ENCODE data around the gene TICRR. TPM values are rescaled to one million over a fixed set of nuclear protein-coding genes. Genes with fewer than 3 reads are reported as not detected.

TICRR gene
- total RNA-seq, 1 experiment from 2014 or later = 24.1 TPM

- Mint-ChIP-seq H3K27ac (ENCODE audit: unreplicated experiment) (no peak overlapping the region), H3K36me3 (ENCODE audit: insufficient read depth, unreplicated experiment) (no peaks in the 10 kb centered on the region), H3K9me3 (ENCODE audit: unreplicated experiment) (no peaks in the 10 kb centered on the region), H3K4me3 (ENCODE audit: unreplicated experiment) (peak overlapping the region; percentile 67), H3K27me3 (ENCODE audit: insufficient read depth, unreplicated experiment) (peaks cover 10% of the 10 kb centered on the region), H3K4me1 (ENCODE audit: low read depth, unreplicated experiment) (no peaks in the 10 kb centered on the region)
- Histone ChIP-seq H3K27me3 (replicated peaks; ENCODE audit: control insufficient read depth, insufficient read depth, low read length) (no peaks in the 10 kb centered on the region), H3K9me3 (no peaks in the 10 kb centered on the region), H3K4me1 (peaks cover 6% of the 10 kb centered on the region; the same call in 1 of the 2 replicates), H3K36me3 (ENCODE audit: control insufficient read depth, insufficient read depth, low read length) (no peaks in the 10 kb centered on the region), H3K4me3 (ENCODE audit: low read depth, low read length) (peak overlapping the region; percentile 42)
- no peak for DNase-seq
- no TSS peak for BruUV-seq (replicated peaks)
- intact Hi-C loops (cut with micrococcal nuclease; ENCODE audit: unreplicated experiment) = no loop called here
- ChIA-PET POLR2A (no interaction called here), CTCF (interaction anchor here (1.1 to 1.3 kb wide), 2 partner anchors 17 to 86 kb away, joined by 3 read pairs; partner anchors contain the start of gene MESP1)
- TF ChIP-seq, protein P1, sequence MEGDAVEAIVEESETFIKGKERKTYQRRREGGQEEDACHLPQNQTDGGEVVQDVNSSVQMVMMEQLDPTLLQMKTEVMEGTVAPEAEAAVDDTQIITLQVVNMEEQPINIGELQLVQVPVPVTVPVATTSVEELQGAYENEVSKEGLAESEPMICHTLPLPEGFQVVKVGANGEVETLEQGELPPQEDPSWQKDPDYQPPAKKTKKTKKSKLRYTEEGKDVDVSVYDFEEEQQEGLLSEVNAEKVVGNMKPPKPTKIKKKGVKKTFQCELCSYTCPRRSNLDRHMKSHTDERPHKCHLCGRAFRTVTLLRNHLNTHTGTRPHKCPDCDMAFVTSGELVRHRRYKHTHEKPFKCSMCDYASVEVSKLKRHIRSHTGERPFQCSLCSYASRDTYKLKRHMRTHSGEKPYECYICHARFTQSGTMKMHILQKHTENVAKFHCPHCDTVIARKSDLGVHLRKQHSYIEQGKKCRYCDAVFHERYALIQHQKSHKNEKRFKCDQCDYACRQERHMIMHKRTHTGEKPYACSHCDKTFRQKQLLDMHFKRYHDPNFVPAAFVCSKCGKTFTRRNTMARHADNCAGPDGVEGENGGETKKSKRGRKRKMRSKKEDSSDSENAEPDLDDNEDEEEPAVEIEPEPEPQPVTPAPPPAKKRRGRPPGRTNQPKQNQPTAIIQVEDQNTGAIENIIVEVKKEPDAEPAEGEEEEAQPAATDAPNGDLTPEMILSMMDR (IDR thresholded peaks at IDR 0.05; ENCODE audit: insufficient read depth in 1 of 2, low read depth in 1 of 2, low read length in 1 of 2, severe bottlenecking in 1 of 2, unreplicated experiment in 1 of 2) = no peak
Measured at GRCh38 chr15:89664441-89665350, 89.4 kb downstream of the TICRR start.

- intact Hi-C loops (cut with micrococcal nuclease; ENCODE audit: unreplicated experiment) = no loop called here
- H3K4me3 Mint-ChIP-seq (ENCODE audit: unreplicated experiment) = peak overlapping the region; percentile 67
- no TSS peak for BruUV-seq (replicated peaks)
- ChIA-PET POLR2A (no interaction called here), CTCF (interaction anchor here (1.1 to 1.3 kb wide), 3 partner anchors 18 to 222 kb away, joined by 3 to 4 read pairs (median 3); partner anchors contain the start of gene MESP1)
- TF ChIP-seq, protein P1 (IDR thresholded peaks at IDR 0.05; ENCODE audit: insufficient read depth in 1 of 2, low read depth in 1 of 2, low read length in 1 of 2, severe bottlenecking in 1 of 2, unreplicated experiment in 1 of 2) = no peak
- H3K27ac Mint-ChIP-seq (ENCODE audit: unreplicated experiment) = no peak overlapping the region
- H3K27me3 Mint-ChIP-seq (ENCODE audit: insufficient read depth, unreplicated experiment) = peaks cover 6% of the 10 kb centered on the region
- Histone ChIP-seq H3K36me3 (ENCODE audit: control insufficient read depth, insufficient read depth, low read length) (no peaks in the 10 kb centered on the region), H3K27me3 (replicated peaks; ENCODE audit: control insufficient read depth, insufficient read depth, low read length) (no peaks in the 10 kb centered on the region), H3K9me3 (no peaks in the 10 kb centered on the region), H3K4me1 (peaks cover 6% of the 10 kb centered on the region; the same call in 1 of the 2 replicates), H3K4me3 (ENCODE audit: low read depth, low read length) (peak overlapping the region; percentile 42)
- peak in 1 of 2 experiments; percentile 62 for DNase-seq
- H3K36me3 Mint-ChIP-seq (ENCODE audit: insufficient read depth, unreplicated experiment) = no peaks in the 10 kb centered on the region
- no peaks in the 10 kb centered on the region for H3K9me3 Mint-ChIP-seq (ENCODE audit: unreplicated experiment)
- H3K4me1 Mint-ChIP-seq (ENCODE audit: low read depth, unreplicated experiment) = no peaks in the 10 kb centered on the region
Measured at GRCh38 chr15:89665449-89666181, 90.3 kb downstream of the TICRR start.

DNA sequence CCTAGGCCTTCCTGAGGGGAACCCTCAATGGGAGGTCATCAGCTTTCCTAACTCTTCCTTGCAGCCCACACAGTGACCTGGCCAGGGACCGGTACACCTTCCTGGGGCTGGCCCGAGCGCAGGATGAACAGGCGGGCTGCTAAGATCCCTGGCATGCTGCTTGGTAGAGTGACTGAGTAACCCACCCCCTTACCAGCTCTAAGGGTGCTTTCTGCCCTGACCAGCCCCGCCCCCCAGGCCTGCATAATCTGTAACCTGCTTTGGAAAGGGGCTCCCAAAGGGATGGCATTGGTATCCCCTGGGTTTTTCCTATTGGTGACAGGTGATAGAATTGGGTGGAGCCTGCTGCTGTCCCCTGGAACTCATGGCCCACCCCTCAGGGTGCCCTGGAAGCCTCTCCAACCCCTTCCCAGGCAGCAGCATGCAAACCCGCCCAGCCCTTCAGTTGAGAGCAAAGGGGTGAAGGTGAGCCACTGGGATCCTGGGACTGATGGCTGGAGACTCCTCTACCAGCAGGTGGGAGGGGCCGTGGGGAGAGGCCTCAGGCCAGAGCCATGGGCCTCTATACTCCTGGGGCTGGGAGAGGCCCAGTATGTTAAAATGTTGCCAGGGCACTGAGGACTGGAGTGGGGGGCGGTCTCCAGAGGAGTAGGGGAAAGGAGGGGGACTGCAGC, 91.1 kb downstream of the TICRR start:
- intact Hi-C loops (cut with micrococcal nuclease; ENCODE audit: unreplicated experiment) = no loop called here
- Mint-ChIP-seq H3K4me1 (ENCODE audit: low read depth, unreplicated experiment) (no peaks in the 10 kb centered on the region), H3K4me3 (ENCODE audit: unreplicated experiment) (peak overlapping the region; percentile 67), H3K27me3 (ENCODE audit: insufficient read depth, unreplicated experiment) (peaks cover 4% of the 10 kb centered on the region), H3K9me3 (ENCODE audit: unreplicated experiment) (no peaks in the 10 kb centered on the region), H3K36me3 (ENCODE audit: insufficient read depth, unreplicated experiment) (no peaks in the 10 kb centered on the region), H3K27ac (ENCODE audit: unreplicated experiment) (no peak overlapping the region)
- no peak for DNase-seq
- TF ChIP-seq, protein P1 (IDR thresholded peaks at IDR 0.05; ENCODE audit: insufficient read depth in 1 of 2, low read depth in 1 of 2, low read length in 1 of 2, severe bottlenecking in 1 of 2, unreplicated experiment in 1 of 2) = no peak
- H3K4me3 ChIP-seq (ENCODE audit: low read depth, low read length) = no peak overlapping the region
- no peaks in the 10 kb centered on the region for H3K27me3 ChIP-seq (replicated peaks; ENCODE audit: control insufficient read depth, insufficient read depth, low read length)
- no TSS peak for BruUV-seq (replicated peaks)
- no peaks in the 10 kb centered on the region for H3K9me3 ChIP-seq
- ChIA-PET CTCF (interaction anchor here (1.2 to 1.3 kb wide), 2 partner anchors 19 to 222 kb away, joined by 3 to 4 read pairs; no protein-coding TSS in a partner anchor), POLR2A (no interaction called here)
- no peaks in the 10 kb centered on the region for H3K36me3 ChIP-seq (ENCODE audit: control insufficient read depth, insufficient read depth, low read length)
- H3K4me1 ChIP-seq = peaks cover 12% of the 10 kb centered on the region; the same call in 1 of the 2 replicates

Measured in Caco-2 (cell line).